ENCODE data around the gene DTX2.
"Not testable (repeated sequence)": the region's sequence is repeated elsewhere in the genome, so short reads cannot be mapped to it uniquely, and the experiment has no call there.

The DTX2 gene

GRCh38 chr7:76443846-76444245 is 17.7 kb upstream of the DTX2 start:
- H3K4me3 ChIP-seq (ENCODE audit: low read length); DNase-seq (ENCODE audit: low read depth): not testable (repeated sequence)

GRCh38 chr7:76445577-76446008 is 15.9 kb upstream of the DTX2 start:
- peak; percentile 16 for DNase-seq (ENCODE audit: low read depth)
- not testable (repeated sequence) for H3K4me3 ChIP-seq (ENCODE audit: low read length)

- H3K4me3 ChIP-seq (ENCODE audit: low read length); DNase-seq (ENCODE audit: low read depth): not testable (repeated sequence)
Observed at GRCh38 chr7:76457017-76457416, 4.5 kb upstream of the DTX2 start.

GRCh38 chr7:76458504-76458903 is 3.0 kb upstream of the DTX2 start:
- H3K4me3 ChIP-seq (ENCODE audit: low read length); DNase-seq (ENCODE audit: low read depth): not testable (repeated sequence)

- not testable (repeated sequence) for H3K4me3 ChIP-seq (ENCODE audit: low read length); DNase-seq (ENCODE audit: low read depth)
Observed at GRCh38 chr7:76460767-76461166, 742 bp upstream of the DTX2 start.

GRCh38 chr7:76462271-76462882 is 868 bp downstream of the DTX2 start:
- not testable (repeated sequence) for DNase-seq (ENCODE audit: low read depth); H3K4me3 ChIP-seq (ENCODE audit: low read length)

- DNase-seq (ENCODE audit: low read depth); H3K4me3 ChIP-seq (ENCODE audit: low read length): not testable (repeated sequence)
Observed at GRCh38 chr7:76464959-76465358, 3.5 kb downstream of the DTX2 start.

- H3K4me3 ChIP-seq (ENCODE audit: low read length); DNase-seq (ENCODE audit: low read depth): not testable (repeated sequence)
Observed at GRCh38 chr7:76465950-76466349, 4.4 kb downstream of the DTX2 start.

- not testable (repeated sequence) for DNase-seq (ENCODE audit: low read depth); H3K4me3 ChIP-seq (ENCODE audit: low read length)
Observed at GRCh38 chr7:76467743-76468404, 6.4 kb downstream of the DTX2 start.

GRCh38 chr7:76471556-76472221 is 10.2 kb downstream of the DTX2 start:
- DNase-seq (ENCODE audit: low read depth): not testable (repeated sequence)

GRCh38 chr7:76473097-76473496 is 11.6 kb downstream of the DTX2 start:
- not testable (repeated sequence) for DNase-seq (ENCODE audit: low read depth); H3K4me3 ChIP-seq (ENCODE audit: low read length)

More at GRCh38 chr7:76471556-76472221, 10.2 kb downstream of the DTX2 start:
- H3K4me3 ChIP-seq (ENCODE audit: low read length): not testable (repeated sequence)

GRCh38 chr7:76476280-76476679 is 14.8 kb downstream of the DTX2 start:
- not testable (repeated sequence) for DNase-seq (ENCODE audit: low read depth); H3K4me3 ChIP-seq (ENCODE audit: low read length)

- DNase-seq (ENCODE audit: low read depth); H3K4me3 ChIP-seq (ENCODE audit: low read length): not testable (repeated sequence)
Observed at GRCh38 chr7:76476742-76477474, 15.4 kb downstream of the DTX2 start.

- not testable (repeated sequence) for H3K4me3 ChIP-seq (ENCODE audit: low read length); DNase-seq (ENCODE audit: low read depth)
Observed at GRCh38 chr7:76479628-76480027, 18.1 kb downstream of the DTX2 start.

GRCh38 chr7:76480403-76481253 is 19.1 kb downstream of the DTX2 start:
- not testable (repeated sequence) for DNase-seq (ENCODE audit: low read depth); H3K4me3 ChIP-seq (ENCODE audit: low read length)

GRCh38 chr7:76482660-76483059 is 21.2 kb downstream of the DTX2 start:
- not testable (repeated sequence) for DNase-seq (ENCODE audit: low read depth); H3K4me3 ChIP-seq (ENCODE audit: low read length)

- H3K4me3 ChIP-seq (ENCODE audit: low read length): not testable (repeated sequence)
Observed at GRCh38 chr7:76483081-76483480, 21.6 kb downstream of the DTX2 start.

GRCh38 chr7:76484456-76484855 is 22.9 kb downstream of the DTX2 start:
- not testable (repeated sequence) for DNase-seq (ENCODE audit: low read depth)

More at GRCh38 chr7:76483081-76483480, 21.6 kb downstream of the DTX2 start:
- not testable (repeated sequence) for DNase-seq (ENCODE audit: low read depth)

More at GRCh38 chr7:76484456-76484855, 22.9 kb downstream of the DTX2 start:
- not testable (repeated sequence) for H3K4me3 ChIP-seq (ENCODE audit: low read length)
